ENCODE data around the gene CMTR1. TPM values are rescaled to one million over a fixed set of nuclear protein-coding genes. Genes with fewer than 3 reads are reported as not detected.
A peak's percentile ranks its signal among the peaks of the same experiment; 100 is the strongest.

CMTR1 gene
- total RNA-seq, 1 experiment from 2014 or later, result 37.7 TPM

GRCh38 chr6:37485291-37485702, 52.3 kb downstream of the CMTR1 start:
- DNase-seq (ENCODE audit: low read depth, low spot score), result no peak
- ChIA-PET CTCF (interaction anchor here (0.7 to 1.4 kb wide), 4 partner anchors 15 to 207 kb away, joined by 3 to 18 read pairs (median 6); partner anchors contain the start of gene CCDC167), POLR2A (no interaction called here)
- Histone ChIP-seq H3K36me3 (ENCODE audit: control insufficient read depth, insufficient read depth, low read length) (no peaks in the 10 kb centered on the region), H3K4me1 (ENCODE audit: control insufficient read depth, insufficient read depth, low read length) (peaks cover 27% of the 10 kb centered on the region), H3K27ac (ENCODE audit: low read length) (peak overlapping the region; percentile 6; the same call in 1 of the 2 replicates), H3K9me3 (ENCODE audit: control insufficient read depth, insufficient read depth, low read depth, low read length) (no peaks in the 10 kb centered on the region), H3K4me3 (ENCODE audit: low read depth in 2 of 2, low read length in 2 of 2) (no peak overlapping the region), H3K27me3 (ENCODE audit: control insufficient read depth, insufficient read depth, low read length) (no peaks in the 10 kb centered on the region)
- intact Hi-C loops (cut with micrococcal nuclease; ENCODE audit: unreplicated experiment) (loop anchor here (2.0 kb wide), 1 partner anchor 82 kb away; no protein-coding TSS in a partner anchor), in situ Hi-C loops (cut with HindIII; ENCODE audit: low pct_unique_long_range_greater_than_20kb, low sequenced_read_pairs) (no loop called here)
- ATAC-seq, result peak; percentile 71
- peak; percentile 38; the same call in 1 of the 2 replicates for TF ChIP-seq CTCF (IDR thresholded peaks at IDR 0.05)
- no peak for TF ChIP-seq TCF7L2 (IDR thresholded peaks at IDR 0.05; ENCODE audit: low read depth, low read length)
- no TSS peak for BruUV-seq (replicated peaks)

GRCh38 chr6:37486121-37486839, 53.3 kb downstream of the CMTR1 start:
- no peak for ATAC-seq

More at GRCh38 chr6:37486121-37486839, 53.3 kb downstream of the CMTR1 start:
- ChIA-PET POLR2A (no interaction called here), CTCF (no interaction called here)
- TF ChIP-seq TCF7L2 (IDR thresholded peaks at IDR 0.05; ENCODE audit: low read depth, low read length) (no peak), POLR2AphosphoS5 (IDR thresholded peaks at IDR 0.05; ENCODE audit: low read depth, low read length) (no peak), REST (IDR thresholded peaks at IDR 0.05; ENCODE audit: insufficient read depth in 1 of 2, low read depth in 2 of 2, low read length in 1 of 2) (no peak), CTCF (IDR thresholded peaks at IDR 0.05) (no peak), SIN3A (IDR thresholded peaks at IDR 0.05; ENCODE audit: borderline replicate concordance, insufficient read depth, low read depth, low read length) (no peak)
- H3K4me3 ChIP-seq (ENCODE audit: low read depth in 2 of 2, low read length in 2 of 2), result no peak overlapping the region
- intact Hi-C loops (cut with micrococcal nuclease; ENCODE audit: unreplicated experiment) (no loop called here), in situ Hi-C loops (cut with HindIII; ENCODE audit: low pct_unique_long_range_greater_than_20kb, low sequenced_read_pairs) (no loop called here)
- no peaks in the 10 kb centered on the region for H3K27me3 ChIP-seq (ENCODE audit: control insufficient read depth, insufficient read depth, low read length)
- BruUV-seq (replicated peaks), result no TSS peak
- peak overlapping the region; percentile 7; the same call in 1 of the 2 replicates for H3K27ac ChIP-seq (ENCODE audit: low read length)
- DNase-seq (ENCODE audit: low read depth, low spot score), result no peak
- H3K36me3 ChIP-seq (ENCODE audit: control insufficient read depth, insufficient read depth, low read length), result no peaks in the 10 kb centered on the region
- peaks cover 36% of the 10 kb centered on the region for H3K4me1 ChIP-seq (ENCODE audit: control insufficient read depth, insufficient read depth, low read length)
- H3K9me3 ChIP-seq (ENCODE audit: control insufficient read depth, insufficient read depth, low read depth, low read length), result no peaks in the 10 kb centered on the region

All from Panc1 (cell line).